HEK293 (cell line): ENCODE data around the gene USP35.

Experiments used
- CTCF ChIA-PET: fragments of 350-600 bp; formaldehyde crosslinking; extraction: SDS; loops from one replicate; lab custom pipeline; 2021; ENCODE audit warnings: antibody characterized with exemption; lab: Yijun Ruan, JAX
- POLR2A ChIA-PET: fragments of 300-600 bp; formaldehyde crosslinking; extraction: SDS; loops from one replicate; lab custom pipeline; 2020; ENCODE audit warnings: antibody characterized with exemption, inconsistent platforms; lab: Yijun Ruan, JAX
- H3K27ac ChIP-seq: fragments of 200-500 bp; sonication (Bioruptor generic); 2 replicates; pipeline ENCODE4 v1.5.1; 2014; ENCODE audit warnings: low read depth, low read length, control low read depth, inconsistent platforms; ENCODE audit errors: extremely low read depth
- H3K36me3 ChIP-seq, 2 experiments: fragments of 200-500 bp in 1 of 2; sonication (Bioruptor generic) in 1 of 2; 1 replicate in 1 of 2; 2 replicates in 1 of 2; pipeline ENCODE4 v1.5.1; 2014 to 2017; ENCODE audit warnings: inconsistent platforms in 2 of 2, low read length in 2 of 2; ENCODE audit not compliant: control insufficient read depth in 2 of 2, insufficient read depth in 1 of 2
- H3K4me1 ChIP-seq: fragments of 200-500 bp; sonication (Bioruptor generic); 2 replicates; pipeline ENCODE4 v1.5.1; 2014; ENCODE audit warnings: mild to moderate bottlenecking, low read length, inconsistent platforms; ENCODE audit not compliant: control insufficient read depth, insufficient read depth
- H3K4me3 ChIP-seq: 2 replicates; pipeline ENCODE4 v1.5.1; 2011; ENCODE audit warnings: low read depth, mild to moderate bottlenecking, control low read depth, low read length, moderate library complexity
- H3K9me3 ChIP-seq: fragments of 200-500 bp; sonication (Bioruptor generic); 2 replicates; pipeline ENCODE4 v1.5.1; 2014; ENCODE audit warnings: low read depth, low read length, inconsistent platforms; ENCODE audit not compliant: control insufficient read depth, insufficient read depth
- ATF2 ChIP-seq: fragments of 450-650 bp; formaldehyde crosslinking; IDR thresholded peaks from 2 replicates; pipeline ENCODE4 v1.5.1; 2016; ENCODE audit warnings: missing biosample characterization, missing genetic modification characterization, low read depth
- BCL11B ChIP-seq: fragments of 450-650 bp; formaldehyde crosslinking; IDR thresholded peaks from 2 replicates; pipeline ENCODE4 v1.5.1; 2016; ENCODE audit warnings: low read depth, missing biosample characterization, missing genetic modification characterization
- GLI2 ChIP-seq: fragments of 450-650 bp; formaldehyde crosslinking; IDR thresholded peaks from 2 replicates; pipeline ENCODE4; 2017; ENCODE audit warnings: missing biosample characterization, missing genetic modification characterization, low read depth, borderline replicate concordance
- GLI4 ChIP-seq: fragments of 450-650 bp; formaldehyde crosslinking; IDR thresholded peaks from 2 replicates; pipeline ENCODE4 v1.5.1; 2016; ENCODE audit warnings: missing biosample characterization, missing genetic modification characterization
- GLIS1 ChIP-seq: fragments of 450-650 bp; formaldehyde crosslinking; IDR thresholded peaks from 2 replicates; pipeline ENCODE4 v1.5.1; 2016; ENCODE audit warnings: missing biosample characterization, missing genetic modification characterization
- IKZF3 ChIP-seq: fragments of 450-650 bp; IDR thresholded peaks from 2 replicates; pipeline ENCODE4 v1.5.0; 2018; ENCODE audit warnings: missing biosample characterization, mild to moderate bottlenecking, missing genetic modification characterization, moderate library complexity
- KLF10 ChIP-seq: fragments of 450-650 bp; IDR thresholded peaks from 2 replicates; pipeline ENCODE4 v1.5.1; 2018; ENCODE audit warnings: missing biosample characterization, mild to moderate bottlenecking, missing genetic modification characterization
- OVOL3 ChIP-seq: fragments of 450-650 bp; formaldehyde crosslinking; IDR thresholded peaks from 2 replicates; pipeline ENCODE4 v1.5.1; 2016; ENCODE audit warnings: missing biosample characterization, missing genetic modification characterization
- REPIN1 ChIP-seq: fragments of 450-650 bp; formaldehyde crosslinking; IDR thresholded peaks from 2 replicates; pipeline ENCODE4 v1.5.1; 2017; ENCODE audit warnings: missing biosample characterization, missing genetic modification characterization, low read depth
- TRIM28 ChIP-seq: IDR thresholded peaks from 2 replicates; pipeline ENCODE4 v1.6.1; 2011; ENCODE audit warnings: low read length, control low read depth, borderline replicate concordance
- ZBTB7A ChIP-seq: fragments of 450-650 bp; formaldehyde crosslinking; IDR thresholded peaks from 2 replicates; pipeline ENCODE4 v1.5.1; 2016; ENCODE audit warnings: low read depth, missing biosample characterization, missing genetic modification characterization
- ZIC2 ChIP-seq: fragments of 450-650 bp; formaldehyde crosslinking; IDR thresholded peaks from 2 replicates; pipeline ENCODE4 v1.5.1; 2016; ENCODE audit warnings: missing biosample characterization, missing genetic modification characterization
- ZNF223 ChIP-seq: fragments of 450-650 bp; formaldehyde crosslinking; IDR thresholded peaks from 2 replicates; pipeline ENCODE4 v1.5.1; 2016; ENCODE audit warnings: missing biosample characterization, missing genetic modification characterization
- ZNF280D ChIP-seq: fragments of 450-650 bp; formaldehyde crosslinking; IDR thresholded peaks from 2 replicates; pipeline ENCODE4 v1.5.1; 2016; ENCODE audit warnings: missing biosample characterization, missing genetic modification characterization
- ZNF311 ChIP-seq: fragments of 450-650 bp; formaldehyde crosslinking; IDR thresholded peaks from 2 replicates; pipeline ENCODE4 v1.5.1; 2017; ENCODE audit warnings: missing biosample characterization, missing genetic modification characterization, borderline replicate concordance
- ZNF335 ChIP-seq: fragments of 450-650 bp; formaldehyde crosslinking; conservative IDR thresholded peaks from 2 replicates; pipeline ENCODE4 v1.5.1; 2016; ENCODE audit warnings: missing biosample characterization, missing genetic modification characterization
- ZNF362 ChIP-seq: fragments of 450-650 bp; formaldehyde crosslinking; IDR thresholded peaks from 2 replicates; pipeline ENCODE4 v1.5.1; 2016; ENCODE audit warnings: missing biosample characterization, missing genetic modification characterization
- ZNF514 ChIP-seq: fragments of 450-650 bp; formaldehyde crosslinking; IDR thresholded peaks from 2 replicates; pipeline ENCODE4 v1.5.1; 2016; ENCODE audit warnings: missing biosample characterization, missing genetic modification characterization
- ZNF639 ChIP-seq: fragments of 450-650 bp; formaldehyde crosslinking; IDR thresholded peaks from 2 replicates; pipeline ENCODE4 v1.5.1; 2016; ENCODE audit warnings: missing biosample characterization, missing genetic modification characterization
- ZNF664 ChIP-seq: fragments of 450-650 bp; formaldehyde crosslinking; IDR thresholded peaks from 2 replicates; pipeline ENCODE4 v1.5.1; 2016; ENCODE audit warnings: missing biosample characterization, missing genetic modification characterization
- ZNF785 ChIP-seq: fragments of 450-650 bp; formaldehyde crosslinking; IDR thresholded peaks from 2 replicates; pipeline ENCODE4 v1.5.1; 2016; ENCODE audit warnings: missing biosample characterization, missing genetic modification characterization
- ZNF837 ChIP-seq: fragments of 450-650 bp; formaldehyde crosslinking; IDR thresholded peaks from 2 replicates; pipeline ENCODE4 v1.5.1; 2016; ENCODE audit warnings: missing biosample characterization, missing genetic modification characterization
- ZXDB ChIP-seq: fragments of 450-650 bp; formaldehyde crosslinking; IDR thresholded peaks from 2 replicates; pipeline ENCODE4 v1.5.1; 2016; ENCODE audit warnings: missing biosample characterization, missing genetic modification characterization

USP35 gene

GRCh38 chr11:78179459-78180071 is 9.2 kb upstream of the USP35 start:
- H3K9me3 ChIP-seq = no peaks in the 10 kb centered on the region
- H3K36me3 ChIP-seq = no peaks in the 10 kb centered on the region
- no peak overlapping the region for H3K27ac ChIP-seq
- CTCF ChIA-PET = interaction anchor here (0.6 kb wide), 1 partner anchor 122 kb away, joined by 3 read pairs; no protein-coding TSS in a partner anchor
- POLR2A ChIA-PET = no interaction called here
- TF ChIP-seq OVOL3 (tag by site-specific recombination) (no peak), ZBTB7A (no peak), GLI4 (tag by site-specific recombination) (no peak), ZXDB (tag by site-specific recombination) (no peak), IKZF3 (tag by site-specific recombination) (no peak), BCL11B (tag by site-specific recombination) (no peak), ZNF639 (no peak), GLIS1 (tag by site-specific recombination) (no peak), ZNF664 (tag by site-specific recombination) (no peak), GLI2 (tag by site-specific recombination) (no peak), ZNF837 (tag by site-specific recombination) (no peak), KLF10 (tag by site-specific recombination) (no peak), TRIM28 (no peak), ZNF335 (tag by site-specific recombination) (no peak), REPIN1 (tag by site-specific recombination) (no peak), ZIC2 (tag by site-specific recombination) (no peak), ZNF785 (tag by site-specific recombination) (no peak), ZNF362 (tag by site-specific recombination) (no peak), ZNF311 (tag by site-specific recombination) (no peak), ZNF223 (no peak)
- H3K4me1 ChIP-seq = no peaks in the 10 kb centered on the region
- no peak overlapping the region for H3K4me3 ChIP-seq

GRCh38 chr11:78180751-78181150 is 8.0 kb upstream of the USP35 start:
- CTCF ChIA-PET = no interaction called here
- Histone ChIP-seq H3K27ac (no peak overlapping the region), H3K4me3 (no peak overlapping the region), H3K9me3 (no peaks in the 10 kb centered on the region), H3K4me1 (no peaks in the 10 kb centered on the region), H3K36me3 (no peaks in the 10 kb centered on the region)
- POLR2A ChIA-PET = no interaction called here
- no peak for TF ChIP-seq REPIN1 (tag by site-specific recombination)
- TF ChIP-seq ZNF837 (tag by site-specific recombination) = no peak
- no peak for TF ChIP-seq ATF2 (tag by site-specific recombination)
- TF ChIP-seq ZNF280D (tag by site-specific recombination) = no peak
- TF ChIP-seq ZNF514 (tag by site-specific recombination) = no peak
- TF ChIP-seq, all 188 proteins: peak for 0
